Activated naive CD4-positive, alpha-beta T cell treated with anti-CD3 and anti-CD28 coated beads, Interleukin-2, amount 50 U/mL, for 72 hours (primary cell): ENCODE results near the gene RTN4RL1. TPM values are rescaled to one million over a fixed set of nuclear protein-coding genes. Genes with fewer than 3 reads are reported as not detected.
A peak's percentile ranks its signal among the peaks of the same experiment; 100 is the strongest.

ENCODE experiments used
- ATAC-seq, 2 donors: fragments of 150-1000 bp; cut with Tn5 transposase; 2 replicates each; pipeline ENCODE4 v1.10.0; 2021; ENCODE audit warnings: mild to moderate bottlenecking in 2 of 2, moderate library complexity in 2 of 2
- DNase-seq, 2 donors: peaks; one replicate each; pipeline ENCODE4 v3.0.0; 2021 to 2022; ENCODE audit warnings: low spot score in 2 of 2
- H3K27ac Mint-ChIP-seq, 2 donors: one replicate each; pipeline ENCODE4 v1.8.0; 2022; ENCODE audit warnings: mild to moderate bottlenecking in 2 of 2, mixed read lengths in 2 of 2
- H3K36me3 Mint-ChIP-seq, 2 donors: one replicate each; pipeline ENCODE4 v1.8.0; 2022; ENCODE audit warnings: mixed read lengths in 2 of 2
- H3K9me3 Mint-ChIP-seq, 2 donors: one replicate each; pipeline ENCODE4 v1.8.0; 2022; ENCODE audit warnings: mixed read lengths in 2 of 2
- total RNA-seq, 2 donors: library from RNA; stranded (reverse); gene quantifications; one replicate each; pipeline ENCODE4 v1.2.3, GENCODE V29; 2022

The RTN4RL1 gene
- total RNA-seq, 2 donors from 2014 or later, result 0.06 to 0.07 TPM

DNA sequence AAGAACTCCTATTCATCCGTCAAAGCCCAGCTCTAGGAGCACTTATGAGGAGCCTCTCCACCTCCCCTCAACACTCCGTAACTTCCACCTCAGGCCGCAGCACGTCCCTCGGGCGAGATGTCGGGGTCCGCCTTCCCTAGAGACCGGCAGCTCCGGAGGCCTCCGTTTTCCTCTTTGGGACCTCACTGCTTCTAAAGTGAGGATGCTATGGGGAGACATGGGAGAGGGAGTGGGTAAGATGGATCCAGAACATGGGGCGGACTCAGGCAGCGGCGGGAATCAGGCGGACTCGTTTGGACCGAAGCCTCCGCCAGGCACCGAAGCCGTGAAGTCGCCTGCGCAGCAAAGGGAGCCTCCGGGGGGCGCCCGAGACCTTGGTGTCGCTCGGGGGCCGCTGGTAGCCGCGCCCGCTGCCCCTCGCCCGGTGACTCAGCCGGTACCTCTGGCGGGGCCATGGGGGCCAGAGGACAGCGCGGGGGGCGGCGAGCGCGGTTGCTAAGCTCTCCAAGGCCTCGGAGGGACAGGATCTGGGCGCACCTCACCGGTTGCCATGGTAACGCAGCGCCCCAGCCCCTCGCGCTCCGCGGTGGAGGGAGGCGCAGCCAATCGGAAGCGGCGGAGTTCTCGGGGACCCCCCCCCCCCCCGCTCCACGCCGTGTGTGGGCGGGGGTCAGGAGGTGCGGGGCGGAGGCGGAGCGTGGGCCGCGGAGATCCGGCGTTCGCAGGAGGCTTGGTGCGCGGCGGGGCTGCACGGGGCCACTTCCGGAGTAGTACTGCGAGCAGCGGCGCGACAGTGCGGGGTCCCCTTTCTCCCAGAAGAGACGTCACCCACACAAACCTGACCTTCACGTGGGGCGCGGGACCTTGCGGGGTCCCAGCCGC lies 28.5 kb upstream of the RTN4RL1 start:
- ATAC-seq (peak; percentile 30 to 32), DNase-seq (peak; percentile 84 to 86)
- Mint-ChIP-seq H3K36me3 (no peaks in the 10 kb centered on the region), H3K9me3 (no peaks in the 10 kb centered on the region), H3K27ac (peak overlapping the region in 1 of 2 donors; percentile 61)

DNA sequence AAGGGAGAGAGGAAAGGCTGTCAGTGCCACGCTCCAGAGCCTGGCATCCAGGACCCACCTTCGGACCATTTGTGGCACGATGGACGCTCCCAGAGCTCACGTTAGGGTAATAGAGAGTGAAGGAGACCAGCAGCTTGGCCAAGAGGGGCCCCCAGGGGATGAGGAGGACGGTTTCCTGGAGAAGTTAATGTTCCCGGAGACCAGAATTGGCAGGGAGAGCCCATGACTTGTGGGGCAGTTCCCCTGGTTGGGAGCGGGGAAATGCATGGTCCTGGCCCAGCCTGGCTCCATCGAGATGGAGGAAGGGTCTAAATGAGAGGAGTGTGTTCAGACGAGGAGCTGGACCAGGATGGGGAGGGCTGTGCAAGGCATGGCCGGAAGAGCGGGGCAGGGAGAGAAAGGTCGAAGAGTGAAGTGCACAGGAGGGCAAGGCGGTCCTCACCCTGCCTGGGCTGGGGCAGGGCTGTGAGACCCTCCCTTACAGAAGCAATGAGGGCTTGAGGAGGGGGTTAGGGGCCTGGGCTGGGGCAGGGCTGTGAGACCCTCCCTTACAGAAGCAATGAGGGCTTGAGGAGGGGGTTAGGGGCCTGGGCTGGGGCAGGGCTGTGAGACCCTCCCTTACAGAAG lies 26.9 kb upstream of the RTN4RL1 start:
- ATAC-seq, result no peak
- Mint-ChIP-seq H3K9me3 (no peaks in the 10 kb centered on the region), H3K27ac (peak overlapping the region in 1 of 2 donors; percentile 26)

DNA sequence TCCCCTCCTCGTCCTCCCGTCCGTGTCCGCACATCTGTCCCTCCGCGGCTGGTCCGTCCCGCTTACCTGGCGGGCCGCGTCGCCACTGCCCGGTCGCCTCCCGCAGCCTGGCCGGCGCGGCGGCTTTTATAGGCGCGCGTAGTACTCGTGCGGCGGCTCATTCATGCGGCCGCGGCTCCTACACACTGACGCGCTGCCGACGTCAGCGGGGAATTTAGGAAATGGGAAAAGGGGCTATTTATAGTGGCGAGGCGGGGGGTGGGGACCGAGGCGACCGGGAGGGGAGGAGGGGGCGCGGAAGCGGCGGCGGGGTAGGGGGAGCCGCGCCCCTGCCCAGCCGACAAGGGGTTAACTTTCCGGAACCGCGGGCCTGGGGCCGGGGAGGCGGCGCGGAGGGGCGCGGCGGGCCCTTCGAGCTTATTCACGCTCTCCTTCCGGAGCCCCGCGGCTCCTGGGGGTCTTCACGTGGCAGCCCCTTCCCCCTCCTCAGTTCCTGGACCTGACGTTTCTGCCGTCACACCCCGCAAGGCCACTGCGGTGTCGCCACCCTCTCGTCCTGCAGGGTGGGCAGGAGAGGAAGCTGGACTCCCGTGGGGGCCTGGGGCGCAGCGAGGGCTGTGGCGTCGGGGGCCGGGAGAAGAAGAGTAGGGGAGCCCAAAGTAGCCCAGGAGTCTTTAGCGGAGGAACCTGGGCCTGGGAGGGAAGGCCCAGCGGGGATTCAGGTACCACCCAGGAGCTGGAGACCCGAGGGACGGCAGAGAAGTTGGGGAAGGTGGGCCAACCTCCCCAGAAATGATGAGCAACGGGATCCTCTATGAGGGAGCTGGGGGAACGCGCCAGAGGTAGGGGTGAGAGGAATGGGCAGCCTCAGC lies 26.2 kb upstream of the RTN4RL1 start:
- no peak overlapping the region for H3K27ac Mint-ChIP-seq
- H3K36me3 Mint-ChIP-seq, result no peaks in the 10 kb centered on the region
- ATAC-seq (no peak), DNase-seq (no peak)
- H3K9me3 Mint-ChIP-seq, result no peaks in the 10 kb centered on the region

More for the DNA sequence above, 26.9 kb upstream of the RTN4RL1 start:
- no peak for DNase-seq
- no peaks in the 10 kb centered on the region for H3K36me3 Mint-ChIP-seq

DNA sequence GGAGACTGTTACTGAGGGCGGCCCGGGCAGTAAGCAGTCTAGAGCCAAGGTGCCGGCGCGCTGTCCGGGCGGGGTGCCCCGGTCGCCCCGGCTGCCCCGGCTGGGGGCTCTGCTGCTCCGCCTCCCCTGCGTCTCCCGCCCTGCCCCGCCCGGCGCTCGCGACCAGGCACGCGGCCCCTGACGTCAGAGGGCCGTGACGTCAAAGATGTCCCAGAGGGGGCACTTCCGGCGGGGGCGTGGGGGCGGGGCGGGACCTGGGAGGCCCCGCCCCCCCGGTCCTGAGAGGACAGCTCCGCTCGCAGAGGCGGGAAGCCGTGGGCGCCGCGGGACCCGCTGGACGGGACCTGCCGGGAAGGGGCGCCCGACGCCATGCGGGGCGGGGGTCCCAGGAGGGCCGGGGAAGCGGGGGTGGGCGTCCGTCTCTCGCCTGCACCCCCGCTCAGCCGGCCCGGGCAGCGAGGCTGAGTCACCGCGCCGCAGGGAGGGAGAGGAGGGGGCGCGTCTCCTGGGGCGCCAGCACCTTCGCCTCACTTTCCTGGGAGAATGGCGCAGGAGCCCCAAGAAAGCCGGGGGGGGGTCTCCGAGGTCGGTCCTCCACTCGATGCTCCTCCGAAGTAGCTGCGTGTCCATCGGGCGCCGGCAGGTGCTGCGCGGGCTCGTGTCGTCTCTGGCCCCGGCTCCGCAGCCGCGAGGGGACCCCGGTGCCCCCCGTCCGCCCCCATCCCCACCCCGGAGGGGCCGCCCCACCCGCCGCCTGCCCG lies 25.3 kb upstream of the RTN4RL1 start:
- Mint-ChIP-seq H3K36me3 (no peaks in the 10 kb centered on the region), H3K9me3 (no peaks in the 10 kb centered on the region), H3K27ac (no peak overlapping the region)
- DNase-seq, result peak in 1 of 2 donors; percentile 72
- ATAC-seq, result no peak

DNA sequence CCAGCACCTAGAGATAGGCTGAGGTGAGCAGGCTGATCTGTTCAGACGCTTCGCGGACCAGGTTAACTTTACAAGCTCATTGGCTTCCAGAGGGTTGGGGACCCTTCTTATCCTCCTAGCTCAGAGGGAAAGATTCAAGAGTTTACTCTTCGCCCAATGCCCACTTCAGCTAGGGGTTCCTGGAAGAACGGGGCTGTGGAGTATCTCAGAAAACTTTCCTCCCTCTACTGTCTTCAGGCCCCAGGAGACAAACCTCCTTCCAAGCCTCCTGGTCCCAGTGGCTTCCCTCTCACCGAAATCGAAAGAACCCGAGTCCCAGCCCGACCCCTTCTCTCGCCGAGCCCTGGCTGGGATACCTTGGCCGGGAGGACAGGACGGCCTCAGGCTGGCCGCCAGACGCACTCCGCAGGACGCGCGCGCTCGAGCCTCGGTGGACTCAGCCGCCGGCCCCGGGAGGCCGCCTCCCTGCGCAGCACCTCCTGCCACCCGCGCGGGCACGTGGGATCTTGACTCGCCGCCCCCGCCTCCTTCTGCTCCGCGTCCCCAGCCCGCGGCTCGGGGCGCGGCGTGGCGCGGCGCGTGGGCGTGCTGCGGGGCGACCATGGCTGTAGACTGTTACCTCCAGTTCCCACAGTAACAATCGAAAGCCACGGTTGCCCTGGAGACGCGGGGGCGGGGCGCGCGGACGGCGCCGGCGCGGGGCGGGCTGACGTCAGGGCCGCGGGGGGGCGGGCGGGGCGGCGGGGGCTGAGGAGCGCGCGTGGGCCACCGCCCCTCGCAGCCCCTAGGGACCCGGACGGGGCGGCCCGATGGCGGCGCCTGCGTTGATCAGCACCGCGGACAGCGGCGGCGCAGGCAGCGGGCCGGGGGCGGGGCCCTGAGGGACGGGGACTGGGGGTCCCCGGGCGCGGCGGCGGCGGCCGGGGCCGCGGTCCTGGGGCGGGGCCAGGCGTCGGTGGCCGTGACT lies 24.5 kb upstream of the RTN4RL1 start:
- peak; percentile 87 to 88 for DNase-seq
- Mint-ChIP-seq H3K9me3 (no peaks in the 10 kb centered on the region), H3K27ac (peak overlapping the region; percentile 65 to 71), H3K36me3 (no peaks in the 10 kb centered on the region)
- ATAC-seq, result peak; percentile 53 to 55

DNA sequence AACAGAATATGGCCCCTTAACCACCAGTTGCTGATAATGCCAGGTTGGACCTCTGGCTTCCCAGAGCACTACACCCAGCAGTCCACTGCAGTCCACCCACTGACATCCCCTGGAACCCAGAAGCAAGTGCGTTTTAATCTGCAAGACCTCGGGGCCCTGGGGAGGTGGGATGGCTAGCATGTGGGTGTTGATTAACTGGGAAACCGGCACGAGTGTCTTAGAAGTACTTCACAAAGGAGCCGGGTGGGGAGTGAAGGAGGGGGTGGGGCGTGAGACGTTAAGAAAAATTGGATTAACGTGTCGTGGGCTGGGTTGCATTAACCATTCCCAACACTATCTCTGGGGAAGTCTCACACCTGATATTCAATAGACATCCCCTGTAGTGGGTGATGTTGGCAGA lies 23.7 kb upstream of the RTN4RL1 start:
- ATAC-seq (no peak), DNase-seq (no peak)
- Mint-ChIP-seq H3K27ac (no peak overlapping the region), H3K9me3 (no peaks in the 10 kb centered on the region), H3K36me3 (no peaks in the 10 kb centered on the region)

DNA sequence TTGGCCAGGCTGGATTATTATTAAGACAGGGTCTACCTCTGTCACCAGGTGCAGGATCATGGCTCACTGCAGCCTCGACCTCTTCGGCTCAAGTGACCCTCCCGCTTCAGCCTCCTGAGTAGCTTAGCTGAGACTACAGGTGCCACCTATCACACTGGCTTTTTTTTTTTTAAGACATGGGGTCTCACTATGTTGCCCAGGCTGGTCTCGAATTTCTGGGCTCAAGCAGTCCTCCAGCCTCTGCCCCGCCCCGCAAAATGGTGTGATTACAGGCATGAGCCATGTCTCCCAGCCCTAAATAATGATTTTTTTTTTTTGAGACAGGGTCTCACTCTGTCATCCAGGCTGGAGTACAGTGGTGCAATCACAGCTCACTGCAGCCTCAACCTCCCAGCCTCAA lies 22.5 kb upstream of the RTN4RL1 start:
- no peaks in the 10 kb centered on the region for H3K9me3 Mint-ChIP-seq
- H3K27ac Mint-ChIP-seq, result no peak overlapping the region
- no peak for ATAC-seq
- no peak for DNase-seq
- H3K36me3 Mint-ChIP-seq, result peaks cover 9 to 11% of the 10 kb centered on the region in 2 donors

DNA sequence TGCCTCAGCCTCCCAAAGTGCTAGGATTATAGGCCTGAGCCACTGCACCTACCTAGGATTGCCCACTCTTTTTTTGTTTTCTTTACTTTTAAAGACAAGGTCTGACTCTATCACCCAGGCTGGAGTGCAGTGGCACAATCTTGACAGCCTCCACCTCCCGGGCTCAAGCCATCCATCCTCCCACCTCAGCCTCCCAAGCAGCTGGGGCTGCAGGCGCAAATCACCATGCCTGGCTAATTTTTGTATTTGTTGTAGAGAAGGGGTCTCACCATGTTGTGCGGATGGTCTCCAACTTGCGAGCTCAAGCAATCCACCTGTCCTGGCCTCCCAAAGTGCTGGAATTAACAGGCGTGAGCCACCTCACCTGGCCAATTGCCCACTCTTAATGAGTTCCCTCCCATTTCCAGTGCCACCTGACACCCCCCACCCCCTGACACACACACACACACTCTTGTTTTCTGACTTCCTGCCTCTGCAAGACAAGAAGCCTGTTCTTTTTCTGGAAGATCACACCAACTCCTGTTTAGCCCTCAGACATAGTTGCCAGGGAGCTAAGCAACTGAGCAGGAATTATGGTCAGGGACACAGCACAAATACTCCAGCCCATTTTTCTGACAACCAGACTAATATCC lies 19.2 kb upstream of the RTN4RL1 start:
- H3K27ac Mint-ChIP-seq, result peak overlapping the region in 1 of 2 donors; percentile 11
- ATAC-seq (no peak), DNase-seq (no peak)
- H3K36me3 Mint-ChIP-seq, result peaks cover 15 to 18% of the 10 kb centered on the region in 2 donors
- H3K9me3 Mint-ChIP-seq, result no peaks in the 10 kb centered on the region

DNA sequence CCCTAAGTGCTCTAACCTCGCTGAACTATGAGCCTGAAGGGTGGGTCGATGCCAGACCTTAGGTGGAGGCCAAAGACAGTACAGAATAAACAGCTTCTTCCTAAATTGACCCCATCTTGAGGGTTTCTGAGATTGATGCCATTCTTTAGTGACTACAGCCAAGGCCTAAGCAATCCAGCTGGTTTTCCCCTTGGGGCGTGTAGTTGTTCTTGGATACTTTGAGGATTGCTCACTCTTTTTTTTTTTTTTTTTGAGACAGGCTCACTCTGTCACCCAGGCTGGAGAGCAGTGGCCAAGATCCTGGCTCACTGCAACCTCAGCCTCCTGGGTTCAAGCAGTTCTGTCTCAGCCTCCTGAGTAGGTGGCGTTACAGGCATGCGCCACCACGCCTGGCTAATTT lies 18.7 kb upstream of the RTN4RL1 start:
- Mint-ChIP-seq H3K27ac (peak overlapping the region in 1 of 2 donors; percentile 47), H3K36me3 (peaks cover 15 to 18% of the 10 kb centered on the region in 2 donors), H3K9me3 (no peaks in the 10 kb centered on the region)
- DNase-seq, result no peak
- ATAC-seq, result no peak

DNA sequence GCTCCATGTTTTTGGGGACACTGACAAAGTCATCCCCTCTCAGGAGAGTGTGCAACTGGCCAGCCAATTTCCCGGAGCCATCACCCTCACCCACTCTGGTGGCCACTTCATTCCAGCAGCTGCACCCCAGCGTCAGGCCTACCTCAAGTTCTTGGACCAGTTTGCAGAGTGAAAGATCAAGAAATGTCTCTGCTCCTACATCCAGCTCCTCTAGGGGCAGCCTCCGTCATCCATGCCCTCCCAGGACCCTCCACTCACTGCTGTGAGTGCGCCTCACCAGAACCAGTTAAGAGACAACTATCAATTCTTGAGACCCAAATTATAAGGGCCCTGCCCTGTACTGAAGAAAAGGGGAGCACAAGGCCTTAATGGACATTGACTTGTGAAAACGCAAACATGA lies 17.8 kb upstream of the RTN4RL1 start:
- H3K27ac Mint-ChIP-seq, result peak overlapping the region; percentile 98
- ATAC-seq, result no peak
- DNase-seq, result no peak
- H3K36me3 Mint-ChIP-seq, result peaks cover 15 to 18% of the 10 kb centered on the region in 2 donors
- H3K9me3 Mint-ChIP-seq, result no peaks in the 10 kb centered on the region

DNA sequence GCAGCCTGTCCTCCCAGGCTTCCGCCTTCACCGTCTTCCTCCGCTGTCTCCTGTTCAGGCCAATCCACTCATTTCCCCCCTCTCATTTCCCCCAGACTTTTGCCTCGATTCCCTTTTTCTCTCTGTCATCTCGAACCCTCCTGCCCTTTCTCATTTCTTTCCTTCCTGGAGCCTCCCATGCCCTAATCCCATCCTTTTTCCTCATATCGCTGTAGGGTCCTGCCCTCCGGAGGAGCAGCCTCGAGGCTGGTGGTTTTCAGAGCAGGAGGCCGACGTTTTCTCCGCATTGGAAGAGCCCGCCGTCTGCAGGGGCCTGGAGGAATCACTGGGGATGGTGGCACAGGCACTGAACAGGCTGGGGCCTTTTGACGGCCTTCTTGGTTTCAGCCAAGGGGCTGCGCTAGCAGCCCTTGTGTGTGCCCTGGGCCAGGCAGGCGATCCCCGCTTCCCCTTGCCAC lies 17.3 kb upstream of the RTN4RL1 start:
- peaks cover 15 to 18% of the 10 kb centered on the region in 2 donors for H3K36me3 Mint-ChIP-seq
- H3K9me3 Mint-ChIP-seq, result no peaks in the 10 kb centered on the region
- ATAC-seq (no peak), DNase-seq (no peak)
- peak overlapping the region; percentile 98 for H3K27ac Mint-ChIP-seq

DNA sequence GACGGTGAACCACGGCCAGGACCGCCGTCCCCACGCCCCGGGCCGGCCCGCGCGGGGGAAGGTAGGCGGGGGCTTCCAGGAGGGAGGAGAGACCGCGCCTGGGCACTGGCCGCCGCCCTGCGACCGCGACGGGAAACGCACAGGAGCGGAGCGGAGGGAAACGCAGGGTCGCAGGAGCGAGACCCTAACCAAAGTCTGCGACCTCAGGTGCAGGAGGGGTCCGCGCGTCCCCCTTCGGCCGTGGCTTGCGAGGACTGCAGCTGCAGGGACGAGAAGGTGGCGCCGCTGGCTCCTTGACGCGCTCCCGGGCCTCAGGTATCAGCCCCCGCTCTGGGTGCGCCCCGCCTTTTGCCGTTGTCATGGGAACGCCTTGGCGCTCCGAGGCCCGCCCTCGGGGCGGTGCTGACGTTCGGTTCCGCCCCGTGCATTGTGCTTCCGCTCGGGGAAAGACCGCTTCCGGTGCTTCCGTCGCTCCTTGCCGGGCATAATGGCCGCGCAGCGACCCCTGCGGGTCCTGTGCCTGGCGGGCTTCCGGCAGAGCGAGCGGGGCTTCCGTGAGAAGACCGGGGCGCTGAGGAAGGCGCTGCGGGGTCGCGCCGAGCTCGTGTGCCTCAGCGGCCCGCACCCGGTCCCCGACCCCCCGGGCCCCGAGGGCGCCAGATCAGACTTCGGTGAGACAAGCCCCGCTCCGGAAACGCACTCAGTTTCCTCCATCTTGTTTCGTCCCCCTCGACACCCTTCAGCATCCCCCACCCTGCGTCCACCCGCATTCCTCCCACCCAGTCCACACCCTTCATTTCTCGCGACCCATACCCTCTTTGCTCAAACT lies 16.6 kb upstream of the RTN4RL1 start, which contains the start of gene OVCA2:
TSS of gene OVCA2 (plus strand) at position 462 of the 829 bp plus-strand sequence. CDS start at position 488, 26 bp downstream.
- ATAC-seq, result peak; percentile 95 to 96
- H3K9me3 Mint-ChIP-seq, result no peaks in the 10 kb centered on the region
- peaks cover 15 to 18% of the 10 kb centered on the region in 2 donors for H3K36me3 Mint-ChIP-seq
- peak; percentile 95 to 98 for DNase-seq
- H3K27ac Mint-ChIP-seq, result peak within 1 kb of the TSS; percentile 98

DNA sequence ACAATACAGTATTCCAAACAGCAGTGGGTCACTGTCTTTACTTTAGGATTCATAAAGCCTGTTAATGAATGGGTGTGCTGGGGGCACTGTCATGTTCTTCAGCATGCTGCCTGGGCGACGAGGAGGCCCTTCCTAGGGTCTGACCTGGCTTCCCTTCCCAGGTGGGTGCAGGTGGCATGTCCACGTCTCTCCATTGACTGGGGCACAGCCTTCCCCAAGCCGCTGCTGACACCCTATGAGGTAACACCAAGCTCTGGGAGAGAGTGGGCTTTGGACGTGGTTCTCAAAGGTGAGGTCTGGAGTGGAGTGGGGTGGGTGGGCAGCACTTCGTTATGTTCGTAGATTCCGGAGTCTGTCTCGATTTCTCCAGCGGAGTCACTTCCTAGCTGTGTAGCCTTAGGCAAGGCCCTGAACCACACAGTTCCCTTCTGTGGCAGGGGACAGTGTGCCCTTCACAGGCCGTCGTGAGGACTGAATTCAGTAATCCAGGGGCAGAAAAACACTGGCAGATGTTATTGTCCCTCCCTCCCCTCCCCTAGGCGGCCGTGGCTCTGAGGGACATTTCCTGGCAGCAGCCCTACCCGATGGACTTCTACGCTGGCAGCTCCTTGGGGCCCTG lies 15.9 kb upstream of the RTN4RL1 start:
- no peak for ATAC-seq
- H3K36me3 Mint-ChIP-seq, result peaks cover 15 to 18% of the 10 kb centered on the region in 2 donors
- DNase-seq, result no peak
- H3K9me3 Mint-ChIP-seq, result no peaks in the 10 kb centered on the region
- H3K27ac Mint-ChIP-seq, result no peak overlapping the region
